CD14-positive monocyte (primary cell): ENCODE data around the gene CRYBG3. TPM values are rescaled to one million over a fixed set of nuclear protein-coding genes. Genes with fewer than 3 reads are reported as not detected.

ENCODE experiments used
- DNase-seq, 3 donors: peaks; one replicate each; pipeline ENCODE4 v3.0.0-alpha.2; 2011 to 2022
- H2AFZ ChIP-seq: 2 replicates; pipeline ENCODE4 v1.6.0; 2012; ENCODE audit warnings: mild to moderate bottlenecking, low read depth, low read length, inconsistent platforms; ENCODE audit not compliant: insufficient read depth, poor library complexity, severe bottlenecking
- H3K27ac ChIP-seq, 2 donors: 1 replicate in 1 of 2; 2 replicates in 1 of 2; pipeline ENCODE4 v1.5.1; 2012 to 2013; ENCODE audit warnings: low read length in 2 of 2, control low read depth in 1 of 2, inconsistent platforms in 1 of 2, low read depth in 1 of 2, mild to moderate bottlenecking in 1 of 2
- H3K27me3 ChIP-seq, 2 donors: one replicate each; pipeline versions ENCODE4 v1.6.0 to v1.6.1; 2011 to 2013; ENCODE audit warnings: low read length in 2 of 2; ENCODE audit not compliant: control insufficient read depth in 2 of 2, insufficient read depth in 2 of 2
- H3K36me3 ChIP-seq, 2 donors: replicated peaks in 1 of 2; 1 replicate in 1 of 2; 2 replicates in 1 of 2; pipeline versions ENCODE4 v1.5.1 to v1.6.1; 2012 to 2013; ENCODE audit warnings: low read length in 2 of 2, control low read depth in 1 of 2, inconsistent platforms in 1 of 2, mild to moderate bottlenecking in 1 of 2; ENCODE audit not compliant: insufficient read depth in 2 of 2, control insufficient read depth in 1 of 2
- H3K4me1 ChIP-seq, 2 donors: 1 replicate in 1 of 2; 2 replicates in 1 of 2; pipeline versions ENCODE4 v1.5.1 to v1.6.1; 2012 to 2013; ENCODE audit warnings: low read length in 2 of 2, control low read depth in 1 of 2, inconsistent platforms in 1 of 2, mild to moderate bottlenecking in 1 of 2, moderate library complexity in 1 of 2; ENCODE audit not compliant: insufficient read depth in 2 of 2, control insufficient read depth in 1 of 2
- H3K4me2 ChIP-seq: replicated peaks from 2 replicates; pipeline ENCODE3; 2012; ENCODE audit warnings: low read length, moderate library complexity, mild to moderate bottlenecking; ENCODE audit not compliant: poor library complexity, severe bottlenecking; ENCODE audit errors: extremely low read depth
- H3K4me3 ChIP-seq, 3 experiments: fragments of 200-600 bp in 1 of 3; sonication (generic) in 1 of 3; replicated peaks in 1 of 3; 1 replicate in 2 of 3; 2 replicates in 1 of 3; pipeline ENCODE4 v1.5.1; 2011 to 2013; ENCODE audit warnings: low read length in 3 of 3, mild to moderate bottlenecking in 3 of 3, control low read depth in 2 of 3, low read depth in 2 of 3, inconsistent platforms in 1 of 3, moderate library complexity in 1 of 3
- H3K79me2 ChIP-seq: 2 replicates; pipeline ENCODE4 v1.6.0; 2012; ENCODE audit warnings: mild to moderate bottlenecking, control low read depth, inconsistent platforms, low read length, moderate library complexity; ENCODE audit not compliant: insufficient read depth
- H3K9ac ChIP-seq: 2 replicates; pipeline ENCODE4 v1.6.0; 2017; ENCODE audit warnings: low read length, mild to moderate bottlenecking; ENCODE audit not compliant: insufficient read depth, poor library complexity, severe bottlenecking
- H3K9me3 ChIP-seq, 2 donors: replicated peaks in 1 of 2; 1 replicate in 1 of 2; 2 replicates in 1 of 2; pipeline versions ENCODE4 v1.5.1 to v1.6.1; 2012 to 2013; ENCODE audit warnings: low read length in 2 of 2, control low read depth in 1 of 2; ENCODE audit not compliant: control insufficient read depth in 1 of 2, insufficient read depth in 1 of 2
- H4K20me1 ChIP-seq: 2 replicates; pipeline ENCODE4 v1.6.0; 2012; ENCODE audit warnings: mild to moderate bottlenecking, low read length, control low read depth, moderate library complexity; ENCODE audit not compliant: insufficient read depth
- H3K27ac Mint-ChIP-seq, 7 donors: one replicate each; pipeline ENCODE4 v1.8.0; 2020; ENCODE audit warnings: mild to moderate bottlenecking in 7 of 7, mixed read lengths in 7 of 7, moderate library complexity in 6 of 7, inconsistent platforms in 2 of 7
- H3K27me3 Mint-ChIP-seq, 3 donors: one replicate each; pipeline ENCODE4 v1.8.0; 2021 to 2022; ENCODE audit warnings: low read depth in 3 of 3, mild to moderate bottlenecking in 3 of 3, mixed read lengths in 3 of 3, moderate library complexity in 3 of 3, inconsistent platforms in 1 of 3
- H3K36me3 Mint-ChIP-seq, 2 donors: one replicate each; pipeline ENCODE4 v1.8.0; 2020; ENCODE audit warnings: mixed read lengths in 2 of 2, inconsistent platforms in 1 of 2, mild to moderate bottlenecking in 1 of 2
- H3K4me1 Mint-ChIP-seq: one replicate; pipeline ENCODE4 v1.8.0; 2020; ENCODE audit warnings: mild to moderate bottlenecking, mixed read lengths
- H3K4me3 Mint-ChIP-seq, 2 donors: one replicate each; pipeline ENCODE4 v1.8.0; 2020; ENCODE audit warnings: mild to moderate bottlenecking in 2 of 2, mixed read lengths in 2 of 2, moderate library complexity in 1 of 2
- H3K9me3 Mint-ChIP-seq, 7 donors: one replicate each; pipeline ENCODE4 v1.8.0; 2020 to 2022; ENCODE audit warnings: mixed read lengths in 7 of 7, mild to moderate bottlenecking in 6 of 7, moderate library complexity in 6 of 7, inconsistent platforms in 2 of 7
- CTCF ChIP-seq: fragments of 200-600 bp; IDR thresholded peaks from one replicate; pipeline ENCODE4 v1.8.0; 2022; ENCODE audit warnings: antibody characterized with exemption, mild to moderate bottlenecking
- WGBS: methylation state at CpG from one replicate; pipeline ENCODE4 v1.1.5; 2013; ENCODE audit warnings: missing lambda C conversion rate; ENCODE audit not compliant: insufficient coverage; 5-methylcytosine and 5-hydroxymethylcytosine counted together
- intact Hi-C, 2 donors: fragments of 100-400 bp; cut with micrococcal nuclease; formaldehyde crosslinking; loops; one replicate each; pipeline versions ENCODE4 v1.15.0 to v1.15.1; 2023
- polyA plus RNA-seq, 3 donors: library from polyadenylated mRNA; depleted of rRNA in 1 of 3; unstranded in 2 of 3; stranded (reverse) in 1 of 3; fragments of 300-500 nt in 2 of 3; fragments of >200 nt in 1 of 3; fragmentation: Illumina TruSeq in 2 of 3; gene quantifications; 1 replicate in 2 of 3; 2 replicates in 1 of 3; pipeline ENCODE4 v1.2.3, GENCODE V29; 2012 to 2021

The CRYBG3 gene
- polyA plus RNA-seq, 3 donors = 2.3 to 6.8 (median 5.3) TPM

DNA sequence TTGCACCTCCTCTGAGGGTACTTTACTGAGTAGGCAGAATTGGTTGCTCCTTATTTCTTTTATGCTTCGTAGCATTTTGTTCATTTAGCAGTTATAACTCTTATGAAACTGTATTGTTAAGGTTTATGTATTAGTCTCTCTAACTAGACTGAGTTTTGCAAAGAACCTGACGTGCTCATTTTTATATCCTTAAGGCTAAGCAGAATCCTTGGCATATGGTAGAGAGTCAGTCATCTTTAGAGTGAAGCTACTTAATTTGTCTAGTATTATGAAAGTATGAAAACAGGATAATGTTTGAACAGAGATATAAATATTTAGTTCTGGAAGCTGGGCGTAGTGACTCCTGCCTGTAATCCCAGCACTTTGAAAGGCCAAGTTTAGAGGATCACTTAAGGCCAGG lies 20.1 kb downstream of the CRYBG3 start:
- Histone ChIP-seq H3K79me2 (peaks cover 8% of the 10 kb centered on the region), H3K4me1 (no peaks in the 10 kb centered on the region), H3K4me3 (no peak overlapping the region), H3K27ac (no peak overlapping the region), H3K27me3 (no peaks in the 10 kb centered on the region), H3K9ac (no peak overlapping the region), H4K20me1 (peaks cover 56% of the 10 kb centered on the region), H3K4me2 (no peak overlapping the region), H3K36me3 (peaks cover 5 to 13% of the 10 kb centered on the region in 2 donors), H2AFZ (no peak overlapping the region), H3K9me3 (no peaks in the 10 kb centered on the region)
- no peak for DNase-seq
- Mint-ChIP-seq H3K9me3 (no peaks in the 10 kb centered on the region), H3K4me3 (no peak overlapping the region), H3K27me3 (no peaks in the 10 kb centered on the region), H3K36me3 (peaks cover 28 to 34% of the 10 kb centered on the region in 2 donors), H3K27ac (no peak overlapping the region), H3K4me1 (peaks cover 8% of the 10 kb centered on the region)
- TF ChIP-seq CTCF = no peak
- intact Hi-C loops = no loop called here
- 100% methylated on average over 1 of the region's 3 CpGs for WGBS

- Histone ChIP-seq H4K20me1 (peaks cover 16% of the 10 kb centered on the region), H3K27me3 (no peaks in the 10 kb centered on the region), H3K79me2 (no peaks in the 10 kb centered on the region), H3K9me3 (peaks cover 0 to 4% of the 10 kb centered on the region in 2 donors), H3K27ac (no peak overlapping the region), H3K4me1 (no peaks in the 10 kb centered on the region), H3K4me3 (no peak overlapping the region), H3K4me2 (no peak overlapping the region), H2AFZ (no peak overlapping the region), H3K36me3 (peaks cover 5 to 34% of the 10 kb centered on the region in 2 donors), H3K9ac (no peak overlapping the region)
- no peak overlapping the region for H3K4me3 Mint-ChIP-seq
- WGBS = no CpG with 5 or more reads among the region's 3 CpGs
- no peak overlapping the region for H3K27ac Mint-ChIP-seq
- intact Hi-C loops = no loop called here
- no peak for DNase-seq
- TF ChIP-seq CTCF = no peak
- no peaks in the 10 kb centered on the region for H3K4me1 Mint-ChIP-seq
- peaks cover 2 to 7% (median 5%) of the 10 kb centered on the region in 7 donors for H3K9me3 Mint-ChIP-seq
- H3K27me3 Mint-ChIP-seq = no peaks in the 10 kb centered on the region
- peaks cover 35 to 43% of the 10 kb centered on the region in 2 donors for H3K36me3 Mint-ChIP-seq
Measured at GRCh38 chr3:97848779-97849178, 27.0 kb downstream of the CRYBG3 start.
